H9 (cell line): ENCODE results near the gene METTL17. TPM values are rescaled to one million over a fixed set of nuclear protein-coding genes. Genes with fewer than 3 reads are reported as not detected.

Experiments
- DNase-seq: peaks from one replicate; pipeline ENCODE4 v3.0.0-alpha.2; 2017
- H2AFZ ChIP-seq: one replicate; pipeline ENCODE4 v1.6.1; 2013; ENCODE audit warnings: mild to moderate bottlenecking, low read length, control low read depth, moderate library complexity
- H2AK5ac ChIP-seq: 2 replicates; pipeline ENCODE4 v1.6.1; 2013; ENCODE audit warnings: low read length, control low read depth, mixed read lengths; ENCODE audit not compliant: insufficient read length
- H2BK120ac ChIP-seq: one replicate; pipeline ENCODE4 v1.6.1; 2013; ENCODE audit warnings: low read depth, mild to moderate bottlenecking, low read length, control low read depth, inconsistent platforms; ENCODE audit not compliant: poor library complexity, severe bottlenecking
- H2BK12ac ChIP-seq: 2 replicates; pipeline ENCODE4 v1.6.1; 2013; ENCODE audit warnings: low read length, control low read depth, mixed read lengths, low read depth; ENCODE audit not compliant: insufficient read length
- H2BK15ac ChIP-seq: 2 replicates; pipeline ENCODE4 v1.6.1; 2013; ENCODE audit warnings: low read depth, low read length, control low read depth
- H2BK20ac ChIP-seq: one replicate; pipeline ENCODE4 v1.6.1; 2013; ENCODE audit warnings: low read depth, mild to moderate bottlenecking, low read length, control low read depth, inconsistent platforms; ENCODE audit not compliant: poor library complexity, severe bottlenecking
- H2BK5ac ChIP-seq: 2 replicates; pipeline ENCODE4 v1.6.1; 2013; ENCODE audit warnings: low read length, control low read depth, mixed read lengths; ENCODE audit not compliant: insufficient read length
- H3K14ac ChIP-seq: 2 replicates; pipeline ENCODE4 v1.6.1; 2013; ENCODE audit warnings: low read length, control low read depth; ENCODE audit not compliant: insufficient read depth
- H3K18ac ChIP-seq: 2 replicates; pipeline ENCODE4 v1.6.1; 2013; ENCODE audit warnings: low read depth, mild to moderate bottlenecking, mixed read lengths, low read length, control low read depth; ENCODE audit not compliant: insufficient read length
- H3K23ac ChIP-seq: 2 replicates; pipeline ENCODE4 v1.6.1; 2013; ENCODE audit warnings: low read length, control low read depth, mixed read lengths, low read depth; ENCODE audit not compliant: insufficient read length
- H3K23me2 ChIP-seq: 2 replicates; pipeline ENCODE4 v1.6.1; 2013; ENCODE audit warnings: low read depth, mild to moderate bottlenecking, mixed read lengths, low read length, control low read depth; ENCODE audit not compliant: insufficient read length, poor library complexity, severe bottlenecking
- H3K27ac ChIP-seq: 2 replicates; pipeline ENCODE4 v1.5.1; 2013; ENCODE audit warnings: low read length, control low read depth, mixed read lengths, low read depth; ENCODE audit not compliant: insufficient read length
- H3K27me3 ChIP-seq: 2 replicates; pipeline ENCODE4 v1.6.1; 2013; ENCODE audit warnings: low read length, control low read depth, inconsistent platforms; ENCODE audit not compliant: insufficient read depth
- H3K4ac ChIP-seq: 2 replicates; pipeline ENCODE4 v1.6.1; 2013; ENCODE audit warnings: low read depth, mild to moderate bottlenecking, control low read depth, inconsistent platforms, low read length, moderate library complexity
- H3K4me1 ChIP-seq: 2 replicates; pipeline ENCODE4 v1.6.1; 2013; ENCODE audit warnings: low read length, control low read depth, inconsistent platforms; ENCODE audit not compliant: insufficient read depth
- H3K4me2 ChIP-seq: 2 replicates; pipeline ENCODE4 v1.6.1; 2013; ENCODE audit warnings: low read length, control low read depth, mixed read lengths; ENCODE audit not compliant: insufficient read length, insufficient read depth
- H3K56ac ChIP-seq: 2 replicates; pipeline ENCODE4 v1.6.1; 2013; ENCODE audit warnings: low read depth, mild to moderate bottlenecking, mixed read lengths, low read length, control low read depth; ENCODE audit not compliant: insufficient read length
- H3K79me1 ChIP-seq: 2 replicates; pipeline ENCODE4 v1.6.1; 2013; ENCODE audit warnings: low read depth, mild to moderate bottlenecking, moderate library complexity, low read length, control low read depth, inconsistent platforms; ENCODE audit not compliant: insufficient read depth, poor library complexity, severe bottlenecking
- H3K79me2 ChIP-seq: 2 replicates; pipeline ENCODE4 v1.6.1; 2013; ENCODE audit warnings: low read length, control low read depth, inconsistent platforms; ENCODE audit not compliant: insufficient read depth
- H3K9ac ChIP-seq: 2 replicates; pipeline ENCODE4 v1.6.1; 2013; ENCODE audit warnings: low read length, control low read depth, mixed read lengths; ENCODE audit not compliant: insufficient read length; ENCODE audit errors: extremely low read depth
- H3K9me3 ChIP-seq: one replicate; pipeline ENCODE4 v1.6.1; 2013; ENCODE audit warnings: low read depth, low read length, inconsistent platforms; ENCODE audit not compliant: control insufficient read depth
- H3T11ph ChIP-seq: one replicate; pipeline ENCODE4 v1.6.1; 2013; ENCODE audit warnings: mild to moderate bottlenecking, low read length, control low read depth, inconsistent platforms
- H4K20me1 ChIP-seq: one replicate; pipeline ENCODE4 v1.6.1; 2013; ENCODE audit not compliant: control insufficient read depth, insufficient read length, insufficient read depth
- H4K5ac ChIP-seq: 2 replicates; pipeline ENCODE4 v1.6.1; 2013; ENCODE audit warnings: low read depth, mild to moderate bottlenecking, mixed read lengths, low read length, control low read depth; ENCODE audit not compliant: insufficient read length
- H4K8ac ChIP-seq: replicated peaks from 2 replicates; pipeline ENCODE4 v1.6.1; 2013; ENCODE audit warnings: low read length, control low read depth, mixed read lengths, low read depth; ENCODE audit not compliant: insufficient read length
- H4K91ac ChIP-seq: 2 replicates; pipeline ENCODE4 v1.6.1; 2013; ENCODE audit warnings: low read depth, mild to moderate bottlenecking, moderate library complexity, mixed read lengths, low read length, control low read depth; ENCODE audit not compliant: insufficient read length
- H3K27ac Mint-ChIP-seq, 3 experiments: 2 replicates in 2 of 3; 3 replicates in 1 of 3; pipeline ENCODE4 v1.8.0; 2020 to 2021; ENCODE audit warnings: mixed read lengths in 3 of 3, mild to moderate bottlenecking in 1 of 3, moderate library complexity in 1 of 3
- H3K27me3 Mint-ChIP-seq: 2 replicates; pipeline ENCODE4 v1.8.0; 2021; ENCODE audit warnings: low read depth, mild to moderate bottlenecking, moderate library complexity, mixed read lengths
- H3K36me3 Mint-ChIP-seq, 3 experiments: 2 replicates in 2 of 3; 3 replicates in 1 of 3; pipeline ENCODE4 v1.8.0; 2020 to 2021; ENCODE audit warnings: low read depth in 3 of 3, mixed read lengths in 3 of 3; ENCODE audit not compliant: insufficient read depth in 1 of 3
- H3K4me1 Mint-ChIP-seq, 2 experiments: 2 replicates each; pipeline ENCODE4 v1.8.0; 2020; ENCODE audit warnings: mixed read lengths in 2 of 2
- H3K4me3 Mint-ChIP-seq, 2 experiments: 2 replicates in 1 of 2; 3 replicates in 1 of 2; pipeline ENCODE4 v1.8.0; 2020 to 2021; ENCODE audit warnings: mild to moderate bottlenecking in 2 of 2, mixed read lengths in 2 of 2, moderate library complexity in 1 of 2
- H3K9me3 Mint-ChIP-seq, 2 experiments: 2 replicates in 1 of 2; 3 replicates in 1 of 2; pipeline ENCODE4 v1.8.0; 2020; ENCODE audit warnings: mild to moderate bottlenecking in 2 of 2, mixed read lengths in 2 of 2, moderate library complexity in 1 of 2
- CTCF ChIP-seq: fragments of 200-600 bp; sonication (generic); conservative IDR thresholded peaks from 3 replicates; pipeline ENCODE4 v1.8.0; 2021; ENCODE audit warnings: antibody characterized with exemption, mild to moderate bottlenecking
- WGBS: extraction: QIAGEN DNeasy Blood & Tissue Kit; methylation state at CpG from one replicate; pipeline ENCODE4 v1.1.7; 2013; ENCODE audit warnings: missing lambda C conversion rate, low lambda C conversion rate, mixed read lengths; ENCODE audit not compliant: insufficient read length; ENCODE audit errors: extremely low coverage; 5-methylcytosine and 5-hydroxymethylcytosine counted together
- total RNA-seq: library from RNA; stranded (reverse); gene quantifications from 2 replicates; pipeline ENCODE4 v1.2.1, GENCODE V29; 2021

Gene METTL17
- total RNA-seq, 1 experiment from 2014 or later: 81.4 TPM

- WGBS: no CpG with 5 or more reads among the region's 4 CpGs
- no peak overlapping the region for H3K9ac ChIP-seq
Measured at GRCh38 chr14:21014761-21015190, 25.0 kb downstream of the METTL17 start.

More at GRCh38 chr14:21014761-21015190, 25.0 kb downstream of the METTL17 start:
- TF ChIP-seq CTCF: peak; percentile 95
- Histone ChIP-seq H2AFZ (no peak overlapping the region), H3K9me3 (no peaks in the 10 kb centered on the region), H3K4me2 (no peak overlapping the region), H3K79me1 (no peaks in the 10 kb centered on the region), H2AK5ac (no peak overlapping the region), H3K4me1 (no peaks in the 10 kb centered on the region; the same call in 1 of the 2 replicates), H3T11ph (no peak overlapping the region), H2BK12ac (no peak overlapping the region), H4K8ac (no peak overlapping the region), H3K23me2 (no peaks in the 10 kb centered on the region), H2BK120ac (no peak overlapping the region), H4K91ac (no peak overlapping the region), H2BK15ac (no peak overlapping the region), H3K27me3 (no peaks in the 10 kb centered on the region), H2BK20ac (no peak overlapping the region), H3K79me2 (no peaks in the 10 kb centered on the region), H4K5ac (no peak overlapping the region), H3K56ac (no peak overlapping the region), H4K20me1 (no peaks in the 10 kb centered on the region), H3K27ac (no peak overlapping the region), H3K4ac (no peak overlapping the region), H3K14ac (no peak overlapping the region), H2BK5ac (no peak overlapping the region), H3K23ac (no peak overlapping the region), H3K18ac (no peak overlapping the region)
- H3K27ac Mint-ChIP-seq: peak overlapping the region in 1 of 3 experiments; percentile 57; a peak in 1 of 7 replicates
- peaks cover 2 to 5% (median 2%) of the 10 kb centered on the region in 3 experiments; a peak in 3 of 7 replicates for H3K36me3 Mint-ChIP-seq
- peaks cover 7 to 12% of the 10 kb centered on the region in 2 experiments for H3K4me1 Mint-ChIP-seq
- DNase-seq: peak; percentile 85
- peaks cover 9% of the 10 kb centered on the region for H3K27me3 Mint-ChIP-seq
- no peaks in the 10 kb centered on the region for H3K9me3 Mint-ChIP-seq
- H3K4me3 Mint-ChIP-seq: no peak overlapping the region
